Esophagus squamous epithelium (tissue), 5 donors: ENCODE measurements around the gene KCNMA1. TPM values are rescaled to one million over a fixed set of nuclear protein-coding genes. Genes with fewer than 3 reads are reported as not detected.

Experiments used
- DNase-seq: peaks from one replicate; lab custom pipeline; 2025; lab: John Stamatoyannopoulos, UW
- H3K27ac ChIP-seq, 4 donors: fragments of 200-600 bp; sonication (generic); one replicate each; pipeline ENCODE4 v1.5.1; 2016 to 2019; ENCODE audit warnings: mild to moderate bottlenecking in 1 of 4
- H3K27me3 ChIP-seq, 4 donors: fragments of 200-600 bp; sonication (generic); 1 replicate in 3 of 4; 2 replicates in 1 of 4; pipeline versions ENCODE4 v1.5.1 to v1.6.0; 2017 to 2021; ENCODE audit warnings: antibody characterized with exemption in 1 of 4
- H3K36me3 ChIP-seq, 3 donors: fragments of 200-600 bp; sonication (generic); one replicate each; pipeline ENCODE4 v1.5.1; 2016 to 2019
- H3K4me1 ChIP-seq, 3 donors: fragments of 200-600 bp; sonication (generic); one replicate each; pipeline ENCODE4 v1.5.1; 2017 to 2019
- H3K4me3 ChIP-seq, 4 donors: fragments of 200-600 bp; sonication (generic); 1 replicate in 3 of 4; 2 replicates in 1 of 4; pipeline ENCODE4 v1.5.1; 2016 to 2019; ENCODE audit warnings: mild to moderate bottlenecking in 2 of 4, moderate library complexity in 1 of 4
- H3K9me3 ChIP-seq, 3 donors: fragments of 200-600 bp; sonication (generic); one replicate each; pipeline ENCODE4 v1.5.1; 2016 to 2019
- CTCF ChIP-seq, 6 experiments: fragments of 450-650 bp in 4 of 6; fragments of 200-600 bp in 2 of 6; sonication (generic) in 2 of 6; IDR thresholded peaks; one replicate each; pipeline ENCODE4 v1.5.1; 2016 to 2019; ENCODE audit warnings: antibody characterized with exemption in 6 of 6, mild to moderate bottlenecking in 4 of 6, moderate library complexity in 4 of 6
- POLR2A ChIP-seq, 4 donors: fragments of 450-650 bp; IDR thresholded peaks; one replicate each; pipeline ENCODE4 v1.6.1; 2017; ENCODE audit warnings: antibody characterized with exemption in 4 of 4, mild to moderate bottlenecking in 4 of 4, moderate library complexity in 3 of 4
- WGBS, 2 donors: methylation state at CpG; one replicate each; pipeline ENCODE4 v1.1.5; 2018; 5-methylcytosine and 5-hydroxymethylcytosine counted together
- intact Hi-C: fragments of 100-400 bp; cut with DNase I; formaldehyde crosslinking; loops from one replicate; pipeline ENCODE4 v1.15.0; 2022
- total RNA-seq, 4 donors: library from RNA; depleted of rRNA; stranded (reverse); fragments of >200 nt; gene quantifications; one replicate each; pipeline ENCODE4 v1.1.0, GENCODE V29; 2016
- donor health status: DM: yes; HTN: yes; CAD: no.

Gene KCNMA1
- total RNA-seq, 4 donors from 2014 or later = 7.5 to 74.2 (median 18.0) TPM

GRCh38 chr10:77081481-77081891 lies 556.1 kb downstream of the KCNMA1 start:
- no peak for TF ChIP-seq POLR2A (IDR thresholded peaks at IDR 0.05)
- TF ChIP-seq CTCF (IDR thresholded peaks at IDR 0.05) = no peak
- Histone ChIP-seq H3K4me3 (no peak overlapping the region), H3K36me3 (no peaks in the 10 kb centered on the region), H3K4me1 (peaks cover 4 to 42% (median 8%) of the 10 kb centered on the region in 3 donors), H3K27ac (peak overlapping the region in 2 of 4 donors; percentile 10 to 33), H3K27me3 (no peaks in the 10 kb centered on the region), H3K9me3 (no peaks in the 10 kb centered on the region)
- WGBS, 2 donors = 71 to 81% methylated on average over 7 of the region's 7 CpGs
- no peak for DNase-seq
- intact Hi-C loops = no loop called here

DNA sequence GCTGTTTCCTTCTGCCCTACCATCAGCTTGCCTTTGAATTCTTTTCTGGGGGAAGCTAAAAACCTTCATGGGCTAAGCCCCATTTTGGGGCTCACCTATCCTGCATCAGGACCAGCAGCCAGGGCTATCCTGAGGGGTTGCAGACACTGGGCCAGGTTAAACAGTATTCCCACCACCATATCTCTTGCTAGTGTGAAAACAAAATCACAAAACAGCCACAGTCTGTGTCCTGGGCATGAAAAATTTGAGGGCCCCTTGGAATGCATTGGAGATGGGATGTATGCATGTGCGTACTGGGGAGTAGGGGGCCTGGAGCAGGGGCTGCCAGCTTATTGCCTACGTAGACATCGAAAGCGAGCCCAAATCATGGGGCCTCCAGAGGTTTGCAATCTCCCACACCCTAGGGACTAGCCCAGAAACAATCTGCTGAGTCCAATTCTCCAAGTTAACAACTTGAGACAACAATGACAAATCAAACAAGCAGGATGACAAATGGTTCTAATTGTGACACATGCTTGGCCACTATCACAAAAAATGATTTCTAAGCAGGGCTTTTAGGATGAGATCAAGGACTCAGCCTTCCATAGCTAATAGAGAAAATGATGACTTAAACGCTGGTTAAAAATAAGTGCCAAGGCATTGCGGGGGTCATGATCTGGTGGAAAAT lies 557.1 kb downstream of the KCNMA1 start:
- no peak for DNase-seq
- intact Hi-C loops = no loop called here
- no peaks in the 10 kb centered on the region for H3K9me3 ChIP-seq
- H3K27ac ChIP-seq = peak overlapping the region in 1 of 4 donors; percentile 33
- H3K4me3 ChIP-seq = no peak overlapping the region
- H3K4me1 ChIP-seq = peaks cover 4 to 42% (median 8%) of the 10 kb centered on the region in 3 donors
- TF ChIP-seq CTCF (IDR thresholded peaks at IDR 0.05) (no peak), POLR2A (IDR thresholded peaks at IDR 0.05) (no peak)
- H3K36me3 ChIP-seq = no peaks in the 10 kb centered on the region
- WGBS, 2 donors = 74 to 79% methylated on average over 6 of the region's 6 CpGs
- H3K27me3 ChIP-seq = no peaks in the 10 kb centered on the region

- H3K27me3 ChIP-seq = no peaks in the 10 kb centered on the region
- no peaks in the 10 kb centered on the region for H3K36me3 ChIP-seq
- 46 to 50% methylated on average over 2 to 3 of the region's 3 CpGs for WGBS, 2 donors
- no peak for DNase-seq
- intact Hi-C loops = no loop called here
- H3K4me1 ChIP-seq = peaks cover 4 to 42% (median 8%) of the 10 kb centered on the region in 3 donors
- no peak overlapping the region for H3K27ac ChIP-seq
- H3K4me3 ChIP-seq = no peak overlapping the region
- H3K9me3 ChIP-seq = no peaks in the 10 kb centered on the region
- TF ChIP-seq POLR2A (IDR thresholded peaks at IDR 0.05) (no peak), CTCF (IDR thresholded peaks at IDR 0.05) (no peak)
Observed at GRCh38 chr10:77079592-77080300, 557.9 kb downstream of the KCNMA1 start.

DNA sequence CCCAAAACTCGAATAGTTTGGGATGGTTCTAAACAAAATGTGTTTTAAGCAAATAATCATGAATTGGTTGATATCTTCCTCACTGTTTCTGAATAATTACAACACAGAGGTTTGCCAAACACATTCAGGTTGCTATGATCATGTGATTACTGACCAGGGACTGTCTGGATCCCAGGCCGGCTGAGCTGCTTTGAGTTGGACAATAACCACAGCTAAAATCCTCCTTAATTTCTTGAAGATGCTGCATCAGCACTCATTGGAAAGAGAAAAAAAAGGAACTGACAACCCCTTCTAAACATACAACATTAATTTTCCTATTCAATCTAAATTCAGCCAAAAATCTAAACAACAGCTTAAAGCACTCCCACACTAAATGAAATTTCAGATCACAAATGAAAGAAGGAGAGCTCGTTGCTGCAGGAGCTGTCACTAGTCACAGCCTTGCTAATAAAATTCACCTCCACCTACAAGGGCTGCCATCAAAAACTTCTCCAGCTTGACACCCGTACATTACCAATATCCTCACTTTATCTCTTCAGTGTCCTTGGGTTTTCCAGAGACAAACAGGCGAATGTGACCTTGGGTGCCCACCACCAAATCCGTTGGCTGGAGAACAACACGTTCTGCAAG lies 560.2 kb downstream of the KCNMA1 start:
- peaks cover 4 to 44% (median 8%) of the 10 kb centered on the region in 3 donors for H3K4me1 ChIP-seq
- no peak overlapping the region for H3K4me3 ChIP-seq
- no peak for DNase-seq
- no peaks in the 10 kb centered on the region for H3K27me3 ChIP-seq
- intact Hi-C loops = no loop called here
- WGBS, 2 donors = 73 to 78% methylated on average over 4 to 6 of the region's 7 CpGs
- no peak overlapping the region for H3K27ac ChIP-seq
- TF ChIP-seq CTCF (IDR thresholded peaks at IDR 0.05) = no peak
- TF ChIP-seq POLR2A (IDR thresholded peaks at IDR 0.05) = no peak
- H3K9me3 ChIP-seq = no peaks in the 10 kb centered on the region
- peaks cover 0 to 1% (median 0%) of the 10 kb centered on the region in 3 donors for H3K36me3 ChIP-seq

DNA sequence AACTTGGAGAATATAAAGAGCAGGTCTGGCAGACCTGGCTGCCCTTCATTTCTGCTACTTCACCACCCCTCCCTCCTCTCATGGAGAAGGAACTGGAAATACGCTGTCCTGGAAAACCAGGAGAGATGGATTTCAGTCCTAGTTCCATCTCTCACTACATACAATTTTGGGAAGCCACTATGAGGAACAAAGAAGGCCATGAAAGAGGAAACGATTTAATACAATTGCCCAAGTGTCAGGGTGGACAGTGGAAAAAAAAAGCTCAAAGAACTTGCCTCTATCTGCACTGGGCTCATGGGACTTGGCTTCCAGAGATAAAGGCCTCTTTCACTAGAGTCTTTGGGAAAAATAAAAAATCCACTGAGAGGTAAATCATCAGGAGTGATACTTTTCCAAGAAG lies 561.7 kb downstream of the KCNMA1 start:
- Histone ChIP-seq H3K4me3 (no peak overlapping the region), H3K4me1 (peaks cover 4 to 39% (median 4%) of the 10 kb centered on the region in 3 donors), H3K9me3 (no peaks in the 10 kb centered on the region), H3K36me3 (peaks cover 0 to 16% (median 0%) of the 10 kb centered on the region in 3 donors), H3K27me3 (no peaks in the 10 kb centered on the region), H3K27ac (no peak overlapping the region)
- no peak for DNase-seq
- WGBS, 2 donors = 87 to 100% methylated on average over 1 to 2 of the region's 2 CpGs
- TF ChIP-seq POLR2A (IDR thresholded peaks at IDR 0.05) = no peak
- no peak for TF ChIP-seq CTCF (IDR thresholded peaks at IDR 0.05)
- intact Hi-C loops = no loop called here
